Ectodermal cell (in vitro differentiated cells): ENCODE data around the gene ALDH1A3.

Experiments
- H3K27ac ChIP-seq: 2 replicates; pipeline ENCODE4 v1.7.0; 2013; ENCODE audit warnings: mild to moderate bottlenecking, low read depth, low read length; ENCODE audit not compliant: insufficient read depth, poor library complexity, severe bottlenecking
- H3K27me3 ChIP-seq: 2 replicates; pipeline ENCODE4 v1.7.0; 2013; ENCODE audit warnings: mild to moderate bottlenecking, low read length; ENCODE audit not compliant: insufficient read depth, control insufficient read depth, poor library complexity, severe bottlenecking
- H3K36me3 ChIP-seq: one replicate; pipeline ENCODE4 v1.7.0; 2013; ENCODE audit warnings: low read length; ENCODE audit not compliant: control insufficient read depth, insufficient read depth
- H3K4me1 ChIP-seq: one replicate; pipeline ENCODE4 v1.7.0; 2013; ENCODE audit warnings: low read length; ENCODE audit not compliant: control insufficient read depth, insufficient read depth
- H3K4me3 ChIP-seq: 2 replicates; pipeline ENCODE4 v1.7.0; 2013; ENCODE audit warnings: low read depth, low read length, control low read depth; ENCODE audit not compliant: insufficient read depth
- H3K9me3 ChIP-seq: 2 replicates; pipeline ENCODE4 v1.7.0; 2013; ENCODE audit warnings: mild to moderate bottlenecking, low read length, moderate library complexity; ENCODE audit not compliant: control insufficient read depth
- WGBS, 2 experiments: methylation state at CpG; one replicate each; pipeline ENCODE4 v1.1.7; 2013; ENCODE audit warnings: missing lambda C conversion rate in 2 of 2; 5-methylcytosine and 5-hydroxymethylcytosine counted together

The ALDH1A3 gene

GRCh38 chr15:100893964-100894295 is 14.3 kb downstream of the ALDH1A3 start:
- Histone ChIP-seq H3K27ac (no peak overlapping the region), H3K4me3 (no peak overlapping the region), H3K27me3 (no peaks in the 10 kb centered on the region), H3K36me3 (no peaks in the 10 kb centered on the region), H3K9me3 (no peaks in the 10 kb centered on the region), H3K4me1 (peaks cover 9% of the 10 kb centered on the region)
- 95 to 96% methylated on average over 9 of the region's 9 CpGs for WGBS, 2 experiments

GRCh38 chr15:100895721-100896120 is 16.1 kb downstream of the ALDH1A3 start:
- no peak overlapping the region for H3K4me3 ChIP-seq
- H3K27ac ChIP-seq: no peak overlapping the region
- no peaks in the 10 kb centered on the region for H3K36me3 ChIP-seq
- peaks cover 12% of the 10 kb centered on the region for H3K4me1 ChIP-seq
- WGBS, 2 experiments: 95 to 96% methylated on average over 11 of the region's 13 CpGs
- H3K27me3 ChIP-seq: no peaks in the 10 kb centered on the region
- no peaks in the 10 kb centered on the region for H3K9me3 ChIP-seq

DNA sequence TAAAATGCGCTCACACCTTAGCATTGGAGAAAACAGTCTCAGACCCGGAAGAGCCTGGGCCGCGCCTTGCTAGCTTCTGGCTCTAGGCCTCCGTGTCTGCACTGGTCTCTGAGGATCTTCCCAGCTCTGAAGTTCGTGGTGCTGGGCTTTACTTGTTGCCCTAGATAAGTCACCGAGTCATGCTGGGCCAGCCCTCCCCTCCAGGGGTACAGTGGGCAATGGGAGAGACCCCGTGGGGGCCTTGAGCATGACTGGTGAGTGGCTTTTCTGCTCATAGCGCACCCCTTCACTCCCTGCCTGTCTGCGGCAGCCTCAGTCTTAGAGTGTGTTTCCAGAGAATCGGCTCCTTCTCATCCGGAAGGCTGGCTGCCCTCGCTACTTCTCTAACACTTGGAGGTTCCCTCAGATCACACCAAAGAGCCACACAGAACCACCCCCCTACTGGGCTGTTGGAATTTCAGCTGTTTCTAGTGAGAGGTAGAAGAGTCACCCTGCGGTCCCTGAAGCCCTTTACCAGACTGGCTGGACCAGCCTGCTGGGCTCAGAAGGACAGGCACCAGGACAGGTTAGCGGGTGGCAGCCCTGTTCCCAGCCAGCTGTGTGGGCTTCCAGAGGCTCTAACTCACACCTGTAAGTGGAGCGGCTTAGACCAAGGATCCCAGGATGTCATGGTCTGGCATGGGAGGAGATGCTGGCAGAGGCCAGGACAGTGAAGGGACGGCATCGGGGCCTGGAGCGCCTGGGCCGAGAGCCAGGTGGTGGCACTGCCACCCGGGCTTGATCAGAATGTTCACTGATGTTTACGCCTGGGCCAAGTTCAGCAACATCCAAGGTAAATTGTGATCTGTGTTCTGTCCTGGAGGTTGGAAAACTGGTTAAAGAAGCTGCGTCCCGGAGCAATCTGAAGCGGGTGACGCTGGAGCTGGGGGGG is 17.9 kb downstream of the ALDH1A3 start:
- no peaks in the 10 kb centered on the region for H3K27me3 ChIP-seq
- no peaks in the 10 kb centered on the region for H3K9me3 ChIP-seq
- WGBS, 2 experiments: 93 to 94% methylated on average over 26 of the region's 26 CpGs
- peaks cover 12% of the 10 kb centered on the region for H3K4me1 ChIP-seq
- H3K27ac ChIP-seq: no peak overlapping the region
- H3K4me3 ChIP-seq: no peak overlapping the region
- H3K36me3 ChIP-seq: no peaks in the 10 kb centered on the region

DNA sequence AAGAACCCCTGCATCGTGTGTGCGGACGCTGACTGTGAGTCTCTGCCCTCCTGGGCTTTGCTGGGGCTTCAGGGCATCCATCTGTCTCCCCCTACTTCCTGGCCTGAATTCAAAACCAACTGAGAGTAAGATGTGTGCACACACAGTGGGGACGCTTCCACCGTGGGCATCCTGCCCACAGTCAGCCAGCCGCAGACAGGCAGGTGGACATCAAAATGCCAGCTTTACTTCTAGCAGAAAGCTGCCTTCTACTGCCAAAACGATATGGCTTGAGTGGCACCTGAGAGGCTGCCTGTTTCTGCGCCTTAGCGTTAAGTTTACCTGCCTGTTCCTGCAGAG is 18.5 kb downstream of the ALDH1A3 start:
- no peaks in the 10 kb centered on the region for H3K36me3 ChIP-seq
- no peak overlapping the region for H3K4me3 ChIP-seq
- H3K4me1 ChIP-seq: peaks cover 12% of the 10 kb centered on the region
- H3K27ac ChIP-seq: no peak overlapping the region
- no peaks in the 10 kb centered on the region for H3K9me3 ChIP-seq
- no peaks in the 10 kb centered on the region for H3K27me3 ChIP-seq
- WGBS, 2 experiments: 92 to 93% methylated on average over 9 of the region's 9 CpGs

- Histone ChIP-seq H3K36me3 (no peaks in the 10 kb centered on the region), H3K27ac (no peak overlapping the region), H3K4me1 (peaks cover 12% of the 10 kb centered on the region), H3K4me3 (no peak overlapping the region), H3K27me3 (no peaks in the 10 kb centered on the region), H3K9me3 (no peaks in the 10 kb centered on the region)
- 91 to 93% methylated on average over 11 of the region's 11 CpGs for WGBS, 2 experiments
Measured at GRCh38 chr15:100898661-100899462, 19.2 kb downstream of the ALDH1A3 start.

- no peak overlapping the region for H3K4me3 ChIP-seq
- no peak overlapping the region for H3K27ac ChIP-seq
- no peaks in the 10 kb centered on the region for H3K9me3 ChIP-seq
- peaks cover 12% of the 10 kb centered on the region for H3K4me1 ChIP-seq
- H3K27me3 ChIP-seq: no peaks in the 10 kb centered on the region
- WGBS, 2 experiments: 86 to 87% methylated on average over 5 of the region's 5 CpGs
- no peaks in the 10 kb centered on the region for H3K36me3 ChIP-seq
Measured at GRCh38 chr15:100899601-100900000, 20.0 kb downstream of the ALDH1A3 start.

- no peaks in the 10 kb centered on the region for H3K27me3 ChIP-seq
- H3K4me3 ChIP-seq: no peak overlapping the region
- WGBS, 2 experiments: 84 to 88% methylated on average over 12 to 13 of the region's 13 CpGs
- no peak overlapping the region for H3K27ac ChIP-seq
- H3K4me1 ChIP-seq: peaks cover 12% of the 10 kb centered on the region
- no peaks in the 10 kb centered on the region for H3K9me3 ChIP-seq
- H3K36me3 ChIP-seq: no peaks in the 10 kb centered on the region
Measured at GRCh38 chr15:100900136-100900794, 20.6 kb downstream of the ALDH1A3 start.

DNA sequence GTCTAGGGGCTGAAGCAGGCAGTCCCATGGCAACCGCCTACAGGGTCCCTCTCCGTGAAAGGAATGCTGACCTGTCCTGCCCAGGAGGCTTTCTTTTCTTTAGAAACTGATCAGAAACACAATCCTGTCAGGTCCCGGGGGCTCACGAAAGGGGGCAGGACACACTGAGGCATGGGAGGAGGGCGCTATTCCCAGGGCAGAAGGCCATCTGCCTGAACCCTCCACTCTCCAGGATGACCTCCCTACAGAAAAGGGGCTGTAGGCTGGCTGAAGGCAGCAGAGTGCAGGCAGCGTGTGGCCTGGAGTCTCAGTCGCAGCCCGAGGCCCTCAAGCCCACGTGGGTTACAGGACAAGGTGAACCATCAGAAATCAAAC is 21.2 kb downstream of the ALDH1A3 start:
- Histone ChIP-seq H3K4me1 (peaks cover 12% of the 10 kb centered on the region), H3K36me3 (no peaks in the 10 kb centered on the region), H3K27ac (no peak overlapping the region), H3K27me3 (no peaks in the 10 kb centered on the region), H3K4me3 (no peak overlapping the region), H3K9me3 (no peaks in the 10 kb centered on the region)
- 62 to 64% methylated on average over 9 of the region's 9 CpGs for WGBS, 2 experiments

- Histone ChIP-seq H3K36me3 (no peaks in the 10 kb centered on the region), H3K4me3 (no peak overlapping the region), H3K9me3 (no peaks in the 10 kb centered on the region), H3K4me1 (peaks cover 12% of the 10 kb centered on the region), H3K27me3 (no peaks in the 10 kb centered on the region), H3K27ac (no peak overlapping the region)
- 94 to 95% methylated on average over 3 of the region's 3 CpGs for WGBS, 2 experiments
Measured at GRCh38 chr15:100901296-100901695, 21.7 kb downstream of the ALDH1A3 start.
